ENCODE data around the gene TNIK. TPM values are rescaled to one million over a fixed set of nuclear protein-coding genes. Genes with fewer than 3 reads are reported as not detected.
A peak's percentile ranks its signal among the peaks of the same experiment; 100 is the strongest.

TNIK gene
- total and polyA plus RNA-seq, 2 of the 4 experiments (the other 2 are of a cell fraction) = 3.4 to 6.3 TPM

GRCh38 chr3:171225708-171226107 is 234.5 kb downstream of the TNIK start:
- no peak for ATAC-seq (ENCODE audit: low read depth)
- Histone ChIP-seq H3K4me1 (ENCODE audit: control insufficient read depth, insufficient read depth, low read length) (peaks cover 2% of the 10 kb centered on the region; the same call in 1 of the 2 replicates), H4K5ac (ENCODE audit: low read depth, low read length) (no peak overlapping the region), H2AK5ac (ENCODE audit: low read depth, low read length) (no peak overlapping the region), H3K9ac (ENCODE audit: low read depth, low read length) (no peak overlapping the region), H2BK20ac (ENCODE audit: low read depth, low read length) (no peak overlapping the region), H3K18ac (ENCODE audit: low read depth, low read length) (no peak overlapping the region), H3K79me1 (ENCODE audit: low read depth in 1 of 2, low read length in 2 of 2) (no peaks in the 10 kb centered on the region), H4K8ac (ENCODE audit: low read depth in 2 of 2, low read length in 2 of 2) (no peak overlapping the region), H3K9me3 (ENCODE audit: control insufficient read depth, insufficient read depth, low read length) (peaks cover 2% of the 10 kb centered on the region; the same call in 1 of the 2 replicates), H4K20me1 (ENCODE audit: insufficient read depth, low read length) (no peaks in the 10 kb centered on the region), H3K27me3 (ENCODE audit: control insufficient read depth, insufficient read depth, low read length) (no peaks in the 10 kb centered on the region; the same call in 1 of the 2 replicates), H4K91ac (ENCODE audit: insufficient read depth, low read depth, low read length) (no peak overlapping the region), H2AK9ac (replicated peaks; ENCODE audit: low read depth, low read length, poor library complexity) (no peak overlapping the region), H3K23ac (ENCODE audit: low read depth, low read length) (no peak overlapping the region), H2AFZ (replicated peaks; ENCODE audit: low read length, poor library complexity) (no peak overlapping the region), H3K9me1 (ENCODE audit: insufficient read depth, low read length) (no peaks in the 10 kb centered on the region), H2BK5ac (ENCODE audit: low read depth, low read length, poor library complexity, severe bottlenecking) (no peak overlapping the region), H3K4me3 (ENCODE audit: insufficient read depth, low read depth, low read length) (no peak overlapping the region), H3K4me2 (ENCODE audit: low read depth, low read length) (no peak overlapping the region), H3K4ac (ENCODE audit: low read depth, low read length) (no peak overlapping the region), H3K36me3 (ENCODE audit: control insufficient read depth, insufficient read depth, low read length) (peaks cover 1% of the 10 kb centered on the region; the same call in 1 of the 2 replicates), H2BK15ac (ENCODE audit: low read depth, low read length) (no peak overlapping the region), H2BK120ac (ENCODE audit: low read depth, low read length) (no peak overlapping the region), H3K14ac (replicated peaks; ENCODE audit: low read depth, low read length) (no peak overlapping the region), H3K56ac (ENCODE audit: extremely low read depth, insufficient read depth, low read length) (no peak overlapping the region), H3K27ac (ENCODE audit: insufficient read depth, low read length) (no peak overlapping the region)
- in situ Hi-C loops (cut with MboI; ENCODE audit: low sequenced_read_pairs) = no loop called here
- dilution Hi-C loops (cut with HindIII; ENCODE audit: low sequenced_read_pairs, unreplicated experiment) = no loop called here
- ChIA-PET POLR2A (ENCODE audit: unreplicated experiment) (no interaction called here), CTCF (no interaction called here)
- intact Hi-C loops (cut with micrococcal nuclease) = no loop called here
- DNase-seq = peak; percentile 5
- no CpG with 5 or more reads among the region's 1 CpG for WGBS, 2 experiments (ENCODE audit: extremely low coverage in 2 of 2, insufficient read length in 1 of 2)
- TF ChIP-seq CHD1 (IDR thresholded peaks at IDR 0.05; ENCODE audit: low read depth, low read length) (no peak), RCOR1 (IDR thresholded peaks at IDR 0.05; ENCODE audit: insufficient replicate concordance, low read length) (no peak), MAFK (IDR thresholded peaks at IDR 0.05; ENCODE audit: low read depth, low read length) (no peak), MAZ (IDR thresholded peaks at IDR 0.05; ENCODE audit: borderline replicate concordance, low read depth, low read length) (no peak), BHLHE40 (IDR thresholded peaks at IDR 0.05; ENCODE audit: low read depth, low read length) (no peak), ELK1 (IDR thresholded peaks at IDR 0.05; ENCODE audit: borderline replicate concordance, low read depth, low read length) (no peak), CEBPB (IDR thresholded peaks at IDR 0.05; ENCODE audit: low read depth, low read length) (no peak), FOS (IDR thresholded peaks at IDR 0.05; ENCODE audit: low read depth, low read length) (no peak), RFX5 (IDR thresholded peaks at IDR 0.05; ENCODE audit: low read depth, low read length) (no peak), RAD21 (IDR thresholded peaks at IDR 0.05; ENCODE audit: low read length) (no peak), NFE2L2 (IDR thresholded peaks at IDR 0.05; ENCODE audit: low read depth, low read length) (no peak), SMC3 (IDR thresholded peaks at IDR 0.05; ENCODE audit: low read depth, low read length) (no peak), CTCF (conservative IDR thresholded peaks at IDR 0.05; ENCODE audit: low read depth, low read length) (no peak), MXI1 (IDR thresholded peaks at IDR 0.05; ENCODE audit: borderline replicate concordance, low read depth, low read length) (no peak), POLR2A (IDR thresholded peaks at IDR 0.05; ENCODE audit: low read depth, low read length) (no peak)
- TF ChIP-seq, protein P1, sequence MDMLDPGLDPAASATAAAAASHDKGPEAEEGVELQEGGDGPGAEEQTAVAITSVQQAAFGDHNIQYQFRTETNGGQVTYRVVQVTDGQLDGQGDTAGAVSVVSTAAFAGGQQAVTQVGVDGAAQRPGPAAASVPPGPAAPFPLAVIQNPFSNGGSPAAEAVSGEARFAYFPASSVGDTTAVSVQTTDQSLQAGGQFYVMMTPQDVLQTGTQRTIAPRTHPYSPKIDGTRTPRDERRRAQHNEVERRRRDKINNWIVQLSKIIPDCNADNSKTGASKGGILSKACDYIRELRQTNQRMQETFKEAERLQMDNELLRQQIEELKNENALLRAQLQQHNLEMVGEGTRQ (IDR thresholded peaks at IDR 0.05; ENCODE audit: low read depth, low read length) = no peak
- BruUV-seq (replicated peaks) = no TSS peak

All from IMR-90 (cell line).